ENCODE data around the gene SIPA1L3. TPM values are rescaled to one million over a fixed set of nuclear protein-coding genes. Genes with fewer than 3 reads are reported as not detected.
"Not testable (repeated sequence)": the region's sequence is repeated elsewhere in the genome, so short reads cannot be mapped to it uniquely, and the experiment has no call there.

The SIPA1L3 gene
- 54.0 and 66.7 TPM in 2 replicates for total RNA-seq

- TF ChIP-seq CTCF (conservative IDR thresholded peaks at IDR 0.05; ENCODE audit: low read depth, low read length) = no peak
- peak within 1 kb of the TSS; percentile 87 for H3K4me3 ChIP-seq (ENCODE audit: low read depth, low read length)
- peak; percentile 55 for DNase-seq (ENCODE audit: low read depth)
These were observed at the start of gene SIPA1L3 for GRCh38 chr19:37906869-37907734. Gene SIPA1L3 (plus strand): TSS chr19:37907208. CDS start chr19:38081566, 174,358 bp downstream.

- TF ChIP-seq CTCF (conservative IDR thresholded peaks at IDR 0.05; ENCODE audit: low read depth, low read length) = no peak
- no peak for DNase-seq (ENCODE audit: low read depth)
- H3K4me3 ChIP-seq (ENCODE audit: low read depth, low read length) = no peak overlapping the region
These were observed 42.5 kb upstream of the SIPA1L3 start for GRCh38 chr19:37864501-37864900.

- DNase-seq (ENCODE audit: low read depth); H3K4me3 ChIP-seq (ENCODE audit: low read depth, low read length): not testable (repeated sequence)
These were observed 41.1 kb upstream of the SIPA1L3 start for GRCh38 chr19:37865930-37866329.

- no peak for DNase-seq (ENCODE audit: low read depth)
- TF ChIP-seq CTCF (conservative IDR thresholded peaks at IDR 0.05; ENCODE audit: low read depth, low read length) = no peak
- no peak overlapping the region for H3K4me3 ChIP-seq (ENCODE audit: low read depth, low read length)
These were observed 39.2 kb upstream of the SIPA1L3 start for GRCh38 chr19:37867831-37868230.

- no peak for TF ChIP-seq CTCF (conservative IDR thresholded peaks at IDR 0.05; ENCODE audit: low read depth, low read length)
- DNase-seq (ENCODE audit: low read depth) = no peak
- no peak overlapping the region for H3K4me3 ChIP-seq (ENCODE audit: low read depth, low read length)
These were observed 37.2 kb upstream of the SIPA1L3 start for GRCh38 chr19:37869766-37870340.

- no peak for DNase-seq (ENCODE audit: low read depth)
- H3K4me3 ChIP-seq (ENCODE audit: low read depth, low read length) = no peak overlapping the region
- TF ChIP-seq CTCF (conservative IDR thresholded peaks at IDR 0.05; ENCODE audit: low read depth, low read length) = no peak
These were observed 34.6 kb upstream of the SIPA1L3 start for GRCh38 chr19:37872383-37872782.

- DNase-seq (ENCODE audit: low read depth) = peak; percentile 19
- TF ChIP-seq CTCF (conservative IDR thresholded peaks at IDR 0.05; ENCODE audit: low read depth, low read length) = no peak
- H3K4me3 ChIP-seq (ENCODE audit: low read depth, low read length) = no peak overlapping the region
These were observed 32.2 kb upstream of the SIPA1L3 start for GRCh38 chr19:37874784-37875183.

All from epithelial cell of proximal tubule (primary cell).